HG02798 (cell line): ENCODE data around the gene ARFRP1.

Experiments used
- ATAC-seq: cut with Tn5 transposase; IDR thresholded peaks from one replicate; pipeline ENCODE4 v1.9.1; 2021; ENCODE audit warnings: mild to moderate bottlenecking; ENCODE audit not compliant: unreplicated experiment, poor library complexity

The ARFRP1 gene, protein sequence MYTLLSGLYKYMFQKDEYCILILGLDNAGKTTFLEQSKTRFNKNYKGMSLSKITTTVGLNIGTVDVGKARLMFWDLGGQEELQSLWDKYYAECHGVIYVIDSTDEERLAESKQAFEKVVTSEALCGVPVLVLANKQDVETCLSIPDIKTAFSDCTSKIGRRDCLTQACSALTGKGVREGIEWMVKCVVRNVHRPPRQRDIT

DNA sequence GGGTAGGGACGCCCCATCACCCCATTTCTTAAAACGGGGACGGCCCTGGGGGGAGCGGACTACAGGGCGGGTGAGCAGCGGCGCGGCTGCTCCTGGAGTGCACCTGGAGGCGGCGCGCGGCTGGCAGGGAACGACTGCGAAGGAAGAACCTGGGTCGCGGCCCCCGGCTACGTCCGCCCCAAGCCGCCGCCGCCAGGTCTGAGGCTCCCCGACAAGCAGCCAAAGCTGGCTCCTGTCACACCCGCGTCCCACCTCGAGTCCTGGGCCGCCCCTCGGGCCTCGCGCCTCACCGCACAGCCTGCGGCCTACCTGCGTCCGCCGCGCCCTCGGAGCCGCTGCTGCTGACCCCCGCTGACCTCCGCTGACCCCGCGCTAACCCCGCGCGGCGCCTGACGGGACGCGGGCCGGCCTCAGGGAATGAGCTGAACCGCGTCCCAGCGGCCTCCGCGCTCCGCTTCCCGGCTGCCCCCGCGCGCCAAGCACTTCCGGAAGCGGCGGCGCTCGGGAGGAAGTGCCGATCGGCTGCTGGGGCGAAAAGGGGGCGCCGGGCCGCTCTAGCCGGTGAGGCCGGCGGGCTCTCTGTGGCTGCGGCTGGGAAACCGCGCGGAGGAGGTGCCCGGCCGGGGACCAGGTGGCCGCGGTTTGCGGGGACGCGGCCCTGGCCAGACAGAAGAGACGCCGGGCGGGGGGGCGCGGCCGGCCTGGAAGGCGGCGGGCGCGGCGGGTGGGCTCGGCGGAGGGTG is at the start of gene ARFRP1, which contains the start of gene ZGPAT:
Gene ARFRP1 (minus strand): TSS at position 419 of the 743 bp plus-strand sequence. CDS start 885 bp downstream, outside the sequence.
Gene ZGPAT (plus strand): TSS at position 482 of the 743 bp plus-strand sequence. CDS start 542 bp downstream, outside the sequence.
- peak; percentile 80 for ATAC-seq

DNA sequence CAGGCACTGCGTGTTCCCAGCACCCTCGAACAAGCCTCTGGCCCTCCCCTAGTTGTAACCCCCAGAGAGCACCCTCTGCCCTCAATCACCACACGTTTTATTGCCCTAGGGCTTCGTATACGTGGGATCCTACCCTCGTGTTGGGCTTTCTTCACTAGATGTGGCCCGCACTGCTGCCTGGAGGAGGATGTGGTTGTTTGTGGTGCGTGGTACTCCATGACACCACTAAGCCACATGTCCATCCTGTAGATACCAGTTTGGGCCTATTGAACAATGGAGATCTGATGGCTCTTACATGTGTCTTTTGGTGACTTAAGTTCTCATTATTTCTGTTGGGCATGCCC is 48.8 kb upstream of the ARFRP1 start:
- no peak for ATAC-seq

DNA sequence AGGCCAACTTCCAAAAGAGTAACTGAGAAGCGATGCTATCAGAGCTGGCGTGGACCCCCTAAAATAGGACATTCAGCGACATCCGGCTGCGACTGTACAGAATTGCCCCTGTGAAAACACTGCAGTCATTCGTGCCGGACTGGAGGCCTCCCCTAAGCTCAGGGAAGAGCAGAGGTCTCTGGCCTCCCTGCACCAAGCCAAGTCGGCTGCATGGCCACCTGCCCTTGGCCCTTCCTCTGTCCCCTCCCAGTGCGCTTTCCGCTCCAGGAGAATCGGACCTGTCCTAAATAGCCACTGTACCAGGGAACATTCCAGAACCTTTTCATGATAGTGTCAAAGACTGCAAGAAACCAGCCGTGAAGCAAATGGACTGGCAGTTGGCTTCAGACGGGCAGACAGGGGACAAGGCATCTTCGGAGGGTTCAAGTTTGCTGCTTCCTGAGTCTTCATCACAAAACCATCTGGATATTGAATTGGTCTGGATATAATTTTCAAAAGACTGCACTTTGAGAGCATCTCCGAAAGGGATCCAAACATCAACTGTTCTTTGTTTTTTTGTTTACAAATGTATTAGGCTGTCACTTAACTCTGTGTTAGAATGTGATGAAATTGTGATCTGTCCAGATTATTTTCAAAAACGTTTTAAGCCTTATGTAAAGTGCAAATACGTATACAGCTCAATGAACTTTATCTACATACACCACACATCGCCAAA is 48.3 kb upstream of the ARFRP1 start:
- ATAC-seq, result no peak

DNA sequence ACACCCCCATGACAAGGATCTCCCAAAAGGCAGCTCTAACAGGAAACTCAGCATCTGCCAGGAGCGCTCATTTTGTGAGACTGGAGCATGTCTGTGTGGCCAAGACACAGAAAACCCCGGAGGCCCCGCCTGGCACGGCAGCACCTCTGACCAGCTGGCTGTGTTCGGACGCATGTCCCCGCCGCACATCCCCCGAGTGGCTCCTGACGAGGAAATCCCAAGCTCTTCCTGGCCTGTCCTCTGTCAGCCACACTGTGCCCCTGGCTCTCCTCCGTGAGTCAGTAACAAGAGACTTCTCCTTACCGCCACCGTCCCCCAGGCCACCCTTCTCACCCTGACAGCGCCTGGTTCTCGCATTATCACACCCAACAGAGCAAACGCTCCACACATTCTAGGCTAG is 46.2 kb upstream of the ARFRP1 start:
- no peak for ATAC-seq

DNA sequence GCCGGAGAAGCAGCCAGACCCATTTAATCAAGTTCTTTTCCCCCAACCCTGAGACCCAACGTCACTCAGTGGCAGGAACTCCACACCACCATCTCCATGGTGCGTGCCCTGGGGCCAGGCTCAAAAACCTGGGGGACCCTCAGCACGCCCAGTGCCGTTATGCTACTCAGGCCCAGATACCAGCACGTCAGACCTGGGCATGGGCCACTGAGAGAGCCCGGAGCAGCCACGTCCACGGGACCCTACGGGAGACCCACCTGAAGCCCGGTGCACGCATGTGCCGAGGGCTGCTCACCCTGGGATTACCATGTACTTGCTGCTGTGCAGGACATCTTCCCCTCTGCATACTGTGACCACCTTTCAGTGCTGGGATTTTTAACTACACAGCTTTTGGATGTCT is 45.6 kb upstream of the ARFRP1 start:
- ATAC-seq, result no peak

- no peak for ATAC-seq
Observed at GRCh38 chr20:63752411-63753101, 44.8 kb upstream of the ARFRP1 start.

DNA sequence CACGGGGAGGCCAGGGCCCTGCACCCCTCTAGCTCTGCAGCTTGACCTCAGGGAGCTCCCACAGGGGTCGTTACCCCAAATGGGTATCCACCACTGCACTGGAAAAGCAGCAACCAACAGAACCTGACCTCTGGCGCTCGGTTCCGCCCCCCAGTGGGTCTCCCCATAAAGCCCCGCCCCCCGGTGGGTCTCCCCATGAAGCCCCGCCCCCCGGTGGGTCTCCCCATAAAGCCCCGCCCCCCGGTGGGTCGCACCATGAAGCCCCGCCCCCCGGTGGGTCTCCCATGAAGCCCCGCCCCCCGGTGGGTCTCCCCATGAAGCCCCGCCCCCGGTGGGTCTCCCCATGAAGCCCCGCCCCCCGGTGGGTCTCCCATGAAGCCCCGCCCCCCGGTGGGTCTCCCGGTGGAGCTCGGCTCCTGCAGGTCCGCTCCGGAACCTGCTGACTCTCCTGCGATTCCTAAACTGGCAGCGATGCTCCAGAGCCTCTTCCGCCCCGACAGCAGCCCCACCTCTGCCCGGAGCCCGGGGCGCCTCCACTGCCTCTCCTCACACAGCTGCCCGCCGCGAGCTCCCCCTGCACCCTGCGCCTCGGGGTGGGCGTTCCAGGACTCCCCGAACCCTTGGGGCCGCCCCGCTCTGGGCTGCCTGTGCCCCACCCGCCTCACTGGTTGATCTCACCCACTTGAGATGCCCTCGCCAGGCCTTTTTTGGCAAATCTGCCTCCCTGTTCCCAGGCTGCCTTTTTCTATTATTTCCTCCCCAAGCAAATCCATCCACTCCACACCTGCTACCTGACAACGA is 43.9 kb upstream of the ARFRP1 start:
- no peak for ATAC-seq

DNA sequence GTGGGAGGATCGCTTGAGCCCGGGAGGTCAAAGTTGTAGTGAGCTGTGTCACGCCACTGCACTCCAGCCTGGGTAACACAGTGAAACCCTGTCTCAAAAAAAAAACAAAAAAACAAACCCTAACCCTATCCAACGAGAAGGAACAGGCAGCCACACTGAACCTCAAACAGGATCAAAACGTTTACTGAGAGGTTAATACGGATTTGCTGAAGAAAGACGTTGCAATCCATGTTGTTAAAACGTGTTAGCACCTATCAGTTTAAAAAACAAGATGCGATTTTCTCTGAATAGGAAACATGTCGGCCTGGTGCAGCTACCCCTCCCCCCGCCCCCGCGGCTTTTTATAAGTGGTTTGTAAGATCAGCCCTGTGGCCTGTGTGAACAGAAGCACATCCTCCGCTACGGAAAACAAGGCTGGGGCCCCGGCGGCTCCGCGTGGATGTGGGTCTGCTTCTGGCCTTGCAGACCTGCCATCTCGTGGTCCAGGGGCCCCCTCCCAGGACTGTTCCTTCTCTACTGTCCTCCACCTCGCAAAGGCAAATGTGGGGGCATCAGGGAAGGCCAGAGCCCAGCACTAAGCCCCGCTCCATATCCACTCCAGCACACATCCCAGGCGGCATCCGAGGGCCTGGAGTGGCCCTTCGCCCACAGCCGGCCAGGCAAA is 43.2 kb upstream of the ARFRP1 start:
- ATAC-seq, result no peak

GRCh38 chr20:63749597-63750508 is 42.1 kb upstream of the ARFRP1 start:
- no peak for ATAC-seq

DNA sequence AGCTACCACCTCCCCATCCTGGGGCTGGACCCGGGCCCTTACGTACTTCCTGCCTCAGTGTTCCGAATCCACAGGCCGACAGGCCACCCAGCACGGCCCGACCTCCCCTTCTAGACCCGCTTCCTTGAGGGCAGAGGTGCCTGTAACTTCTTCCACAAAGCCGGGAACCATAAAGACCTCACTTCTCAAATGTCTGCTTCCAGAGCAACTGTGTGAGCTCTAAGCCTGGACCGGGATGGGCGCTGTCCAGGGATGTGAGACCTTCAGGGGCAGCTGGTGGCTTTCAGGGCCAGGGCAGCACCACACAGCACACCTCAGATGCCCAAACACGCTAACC is 41.1 kb upstream of the ARFRP1 start:
- no peak for ATAC-seq

GRCh38 chr20:63748070-63748933 is 40.5 kb upstream of the ARFRP1 start:
- no peak for ATAC-seq

- ATAC-seq, result no peak
Observed at GRCh38 chr20:63747622-63748069, 39.9 kb upstream of the ARFRP1 start.

DNA sequence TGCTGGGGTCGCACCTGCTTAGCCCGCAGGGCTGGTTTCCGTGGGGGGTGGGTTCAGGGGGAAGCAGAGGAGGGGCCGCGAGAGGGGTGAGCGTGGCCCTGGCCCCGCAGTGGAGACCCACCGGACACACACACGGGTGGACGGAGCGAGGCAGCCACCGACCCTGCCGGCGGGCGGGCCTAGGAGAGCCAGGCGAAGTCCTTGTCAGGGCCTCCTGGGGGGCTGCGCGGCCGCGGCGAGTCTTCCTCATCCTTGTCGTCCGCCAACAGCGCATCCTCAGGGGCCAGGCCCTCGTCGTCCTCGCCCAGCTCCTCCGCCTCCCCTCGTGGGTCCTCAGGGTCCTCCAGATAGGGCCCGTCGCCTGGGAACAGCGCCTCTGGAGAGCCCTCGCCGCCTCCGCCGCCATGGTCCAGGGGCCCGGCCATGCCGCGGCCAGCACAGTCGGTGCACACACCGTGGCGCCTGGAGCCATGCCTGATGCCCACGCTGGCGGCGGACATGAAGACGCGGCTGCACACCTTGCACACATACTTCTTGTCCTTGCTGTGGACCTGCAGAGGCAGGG is 39.1 kb upstream of the ARFRP1 start:
- ATAC-seq, result no peak

- no peak for ATAC-seq
Observed at GRCh38 chr20:63745961-63746731, 38.4 kb upstream of the ARFRP1 start.

DNA sequence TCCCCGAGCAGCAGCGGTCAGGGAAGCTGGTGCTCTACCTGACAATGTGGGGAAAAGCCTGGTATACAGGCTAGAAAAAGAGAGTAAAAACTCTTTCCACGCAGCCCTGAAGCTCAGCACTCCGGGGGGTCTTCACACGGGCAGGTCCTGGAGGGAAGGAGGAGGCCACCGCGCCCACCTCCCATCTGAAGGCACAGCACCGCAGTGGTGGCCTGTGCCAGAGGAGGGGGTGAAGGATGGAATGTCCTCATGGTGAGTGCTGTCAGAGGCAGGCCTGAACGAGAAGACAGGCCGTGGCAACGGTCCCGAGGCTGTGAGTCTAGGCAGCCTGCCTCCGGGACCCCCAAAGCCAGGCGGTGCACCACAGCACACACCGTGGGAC is 37.6 kb upstream of the ARFRP1 start:
- ATAC-seq, result no peak

- no peak for ATAC-seq
Observed at GRCh38 chr20:63744574-63745423, 37.0 kb upstream of the ARFRP1 start.
